ENCODE results near the gene ZNF142.
A peak's percentile ranks its signal among the peaks of the same experiment; 100 is the strongest.
"Not testable (repeated sequence)": the region's sequence is repeated elsewhere in the genome, so short reads cannot be mapped to it uniquely, and the experiment has no call there.

Gene ZNF142, protein sequence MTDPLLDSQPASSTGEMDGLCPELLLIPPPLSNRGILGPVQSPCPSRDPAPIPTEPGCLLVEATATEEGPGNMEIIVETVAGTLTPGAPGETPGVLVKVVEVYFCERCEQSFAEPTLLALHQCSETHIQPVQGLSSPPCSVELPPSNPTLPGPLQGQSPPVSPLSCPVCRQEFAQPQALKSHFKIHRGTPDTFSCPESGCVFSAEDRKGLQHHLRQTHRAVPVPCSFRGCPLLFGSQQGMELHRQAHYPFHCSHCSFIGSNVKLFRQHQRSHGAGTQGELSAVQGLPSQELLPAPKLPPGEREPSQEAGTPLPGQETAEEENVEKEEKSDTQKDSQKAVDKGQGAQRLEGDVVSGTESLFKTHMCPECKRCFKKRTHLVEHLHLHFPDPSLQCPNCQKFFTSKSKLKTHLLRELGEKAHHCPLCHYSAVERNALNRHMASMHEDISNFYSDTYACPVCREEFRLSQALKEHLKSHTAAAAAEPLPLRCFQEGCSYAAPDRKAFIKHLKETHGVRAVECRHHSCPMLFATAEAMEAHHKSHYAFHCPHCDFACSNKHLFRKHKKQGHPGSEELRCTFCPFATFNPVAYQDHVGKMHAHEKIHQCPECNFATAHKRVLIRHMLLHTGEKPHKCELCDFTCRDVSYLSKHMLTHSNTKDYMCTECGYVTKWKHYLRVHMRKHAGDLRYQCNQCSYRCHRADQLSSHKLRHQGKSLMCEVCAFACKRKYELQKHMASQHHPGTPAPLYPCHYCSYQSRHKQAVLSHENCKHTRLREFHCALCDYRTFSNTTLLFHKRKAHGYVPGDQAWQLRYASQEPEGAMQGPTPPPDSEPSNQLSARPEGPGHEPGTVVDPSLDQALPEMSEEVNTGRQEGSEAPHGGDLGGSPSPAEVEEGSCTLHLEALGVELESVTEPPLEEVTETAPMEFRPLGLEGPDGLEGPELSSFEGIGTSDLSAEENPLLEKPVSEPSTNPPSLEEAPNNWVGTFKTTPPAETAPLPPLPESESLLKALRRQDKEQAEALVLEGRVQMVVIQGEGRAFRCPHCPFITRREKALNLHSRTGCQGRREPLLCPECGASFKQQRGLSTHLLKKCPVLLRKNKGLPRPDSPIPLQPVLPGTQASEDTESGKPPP (N-terminal part only)

DNA sequence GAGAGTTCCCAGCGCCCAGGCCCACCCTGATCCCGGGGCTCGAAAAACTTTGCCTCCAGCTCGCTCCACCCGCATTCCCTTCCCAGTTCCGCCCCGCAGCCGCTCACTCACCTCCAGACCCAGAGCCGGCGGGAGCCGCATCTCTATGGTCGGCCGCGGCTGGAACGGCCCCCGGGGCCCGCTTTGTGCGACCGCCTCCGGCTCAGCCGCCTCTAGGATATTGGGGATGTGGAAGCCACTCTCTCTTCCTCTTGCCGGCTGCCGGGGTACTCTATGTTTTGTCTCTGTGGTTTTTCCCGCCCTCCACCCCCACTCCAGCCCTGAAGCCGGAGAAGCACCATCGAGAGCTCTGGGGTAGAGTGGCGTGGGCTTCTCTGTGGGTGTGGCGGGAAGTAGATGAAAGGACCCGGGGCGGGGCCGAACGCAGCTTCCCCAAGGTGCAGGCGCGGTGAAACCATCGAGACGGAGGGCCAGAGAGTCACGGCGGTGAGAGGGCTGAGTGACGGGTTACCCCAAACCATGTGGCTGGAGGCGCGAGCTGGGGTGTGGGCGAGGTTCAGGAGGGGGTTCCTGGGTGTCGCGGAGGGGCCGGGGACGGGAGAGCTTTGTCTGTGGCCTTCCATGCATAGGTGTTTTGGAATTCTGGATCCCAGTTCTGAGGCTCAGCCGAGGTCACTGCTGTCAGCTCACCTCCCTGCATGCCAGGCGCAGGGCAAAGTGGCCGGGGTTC is at the start of gene ZNF142, which contains the start of gene BCS1L:
TSS of gene ZNF142 (minus strand) at position 366 of the 730 bp plus-strand sequence. CDS start 3,194 bp downstream, outside the sequence.
TSS of gene BCS1L (plus strand) at position 426 of the 730 bp plus-strand sequence. CDS start 1,305 bp downstream, outside the sequence.
- ATAC-seq (peak; percentile 98), DNase-seq (peak; percentile 90 to 94)
- peaks cover 60% of the 10 kb centered on the region for H3K4me1 Mint-ChIP-seq
- H3K27me3 Mint-ChIP-seq: no peaks in the 10 kb centered on the region
- peak within 1 kb of the TSS; percentile 93 to 98 for H3K27ac Mint-ChIP-seq
- peak within 1 kb of the TSS; percentile 92 to 99 for H3K4me3 Mint-ChIP-seq
- H3K9me3 Mint-ChIP-seq: no peaks in the 10 kb centered on the region

DNA sequence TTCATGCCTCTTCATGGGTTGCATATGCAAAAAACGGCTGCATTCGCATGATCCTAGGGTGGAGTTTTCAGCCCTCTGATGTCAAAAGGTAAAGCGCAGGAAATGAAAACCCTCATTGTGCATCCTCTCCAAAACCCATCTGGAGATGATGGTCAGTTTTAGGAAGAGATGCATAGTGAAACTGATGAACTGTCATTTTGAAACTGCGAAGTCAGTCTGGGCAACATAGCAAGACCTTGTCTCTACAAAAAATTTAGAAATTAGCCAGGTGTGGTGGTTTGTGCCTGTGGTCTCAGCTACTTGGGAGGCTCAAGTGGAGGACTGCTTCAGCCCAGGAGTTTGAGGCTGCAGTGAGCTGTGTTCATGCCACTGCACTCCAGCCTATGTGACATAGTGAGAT is 48.7 kb upstream of the ZNF142 start:
- ATAC-seq (no peak), DNase-seq (no peak)
- Mint-ChIP-seq H3K4me1 (peaks cover 9% of the 10 kb centered on the region), H3K27me3 (no peaks in the 10 kb centered on the region), H3K9me3 (no peaks in the 10 kb centered on the region), H3K27ac (no peak overlapping the region), H3K4me3 (no peak overlapping the region)

DNA sequence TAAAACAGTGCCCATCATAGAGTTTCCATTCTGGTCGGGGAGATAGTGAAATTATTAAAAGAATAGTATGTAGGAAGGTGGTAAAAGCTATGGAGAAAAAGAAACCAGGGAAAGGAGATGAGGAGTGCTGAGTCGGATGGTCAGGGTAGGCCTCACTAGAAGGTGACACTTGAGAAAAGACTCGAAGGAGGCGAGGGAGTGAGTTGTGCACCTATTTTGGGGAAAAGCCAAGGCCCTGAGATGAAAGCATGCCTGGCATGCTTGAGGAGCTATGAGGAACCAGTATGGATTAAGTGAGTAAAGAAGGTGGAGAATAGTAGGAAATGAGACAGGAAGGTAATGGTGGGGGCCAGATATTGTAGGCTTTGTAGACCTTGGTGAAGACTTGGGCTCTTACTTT is 43.9 kb upstream of the ZNF142 start:
- ATAC-seq: no peak

DNA sequence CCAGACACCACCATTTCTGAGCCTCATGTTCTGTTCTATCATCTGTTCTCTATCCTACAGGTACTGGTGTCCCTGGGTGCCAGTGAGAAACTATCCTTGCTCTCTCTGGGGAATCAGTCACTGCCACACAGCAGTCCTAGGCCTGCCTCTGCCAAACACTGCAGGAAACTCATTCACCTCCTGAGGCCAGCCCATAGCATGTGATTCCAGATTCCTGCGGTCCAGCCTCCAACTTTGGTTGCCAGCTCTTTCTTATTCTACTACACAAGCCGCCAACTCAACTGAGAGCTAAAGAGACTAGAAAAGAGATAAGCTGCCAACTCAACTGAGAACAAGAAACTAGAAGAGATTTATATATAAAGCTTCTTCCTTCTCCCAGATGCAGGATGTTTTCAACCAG is 42.4 kb upstream of the ZNF142 start:
- Mint-ChIP-seq H3K27me3 (no peaks in the 10 kb centered on the region), H3K27ac (peak overlapping the region; percentile 23 to 59), H3K4me3 (no peak overlapping the region), H3K4me1 (no peaks in the 10 kb centered on the region), H3K9me3 (no peaks in the 10 kb centered on the region)
- ATAC-seq: no peak
- no peak for DNase-seq

More for the DNA sequence above, 43.9 kb upstream of the ZNF142 start:
- Mint-ChIP-seq H3K27me3 (no peaks in the 10 kb centered on the region), H3K4me1 (no peaks in the 10 kb centered on the region), H3K27ac (no peak overlapping the region), H3K9me3 (no peaks in the 10 kb centered on the region), H3K4me3 (no peak overlapping the region)
- DNase-seq: no peak

DNA sequence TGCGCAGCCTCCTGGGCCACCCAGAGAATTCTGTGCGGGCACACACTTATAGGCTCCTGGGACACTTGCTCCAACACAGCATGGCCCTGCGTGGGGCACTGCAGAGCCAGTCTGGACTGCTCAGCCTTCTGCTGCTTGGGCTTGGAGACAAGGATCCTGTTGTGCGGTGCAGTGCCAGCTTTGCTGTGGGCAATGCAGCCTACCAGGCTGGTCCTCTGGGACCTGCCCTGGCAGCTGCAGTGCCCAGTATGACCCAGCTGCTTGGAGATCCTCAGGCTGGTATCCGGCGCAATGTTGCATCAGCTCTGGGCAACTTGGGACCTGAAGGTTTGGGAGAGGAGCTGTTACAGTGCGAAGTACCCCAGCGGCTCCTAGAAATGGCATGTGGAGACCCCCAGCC is 39.5 kb upstream of the ZNF142 start:
- no peaks in the 10 kb centered on the region for H3K9me3 Mint-ChIP-seq
- H3K27me3 Mint-ChIP-seq: no peaks in the 10 kb centered on the region
- H3K4me1 Mint-ChIP-seq: no peaks in the 10 kb centered on the region
- no peak for ATAC-seq
- DNase-seq: no peak
- no peak overlapping the region for H3K4me3 Mint-ChIP-seq
- H3K27ac Mint-ChIP-seq: no peak overlapping the region

DNA sequence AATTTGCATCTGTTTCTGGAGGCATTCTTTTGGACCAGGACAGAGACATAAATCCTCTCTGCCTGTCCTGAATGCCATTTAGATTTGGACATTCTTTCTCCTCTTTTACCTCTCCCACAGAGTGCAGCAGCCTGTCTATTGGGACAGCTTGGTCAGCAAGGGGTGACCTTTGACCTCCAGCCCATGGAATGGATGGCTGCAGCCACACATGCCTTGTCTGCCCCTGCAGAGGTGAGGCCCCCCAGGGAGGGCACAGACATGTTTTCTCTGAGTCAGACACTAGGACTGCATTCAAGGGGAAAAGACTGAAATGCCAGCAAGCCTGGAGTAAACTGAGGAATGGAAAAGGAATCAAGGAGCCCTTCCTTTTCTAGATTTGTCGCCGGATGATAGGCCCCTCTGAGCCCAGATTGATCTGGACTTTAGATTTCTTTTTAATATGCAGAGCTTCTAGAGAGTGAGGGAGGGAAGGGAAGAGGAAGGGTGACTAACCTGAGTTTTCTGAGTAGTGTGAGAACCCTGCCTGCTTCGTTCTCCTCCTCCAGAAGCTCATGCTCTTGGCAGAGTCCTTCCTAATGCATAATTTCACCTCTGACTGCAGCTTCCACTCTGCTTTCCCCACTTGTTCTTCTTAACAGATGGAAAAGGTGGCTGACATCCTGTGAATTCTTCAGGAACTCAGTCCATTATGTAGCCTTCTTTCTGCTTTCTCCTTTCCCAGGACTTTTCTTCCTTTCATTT is 35.2 kb upstream of the ZNF142 start:
- DNase-seq: no peak
- Mint-ChIP-seq H3K9me3 (no peaks in the 10 kb centered on the region), H3K27ac (no peak overlapping the region), H3K27me3 (no peaks in the 10 kb centered on the region), H3K4me3 (no peak overlapping the region), H3K4me1 (no peaks in the 10 kb centered on the region)
- ATAC-seq: no peak

DNA sequence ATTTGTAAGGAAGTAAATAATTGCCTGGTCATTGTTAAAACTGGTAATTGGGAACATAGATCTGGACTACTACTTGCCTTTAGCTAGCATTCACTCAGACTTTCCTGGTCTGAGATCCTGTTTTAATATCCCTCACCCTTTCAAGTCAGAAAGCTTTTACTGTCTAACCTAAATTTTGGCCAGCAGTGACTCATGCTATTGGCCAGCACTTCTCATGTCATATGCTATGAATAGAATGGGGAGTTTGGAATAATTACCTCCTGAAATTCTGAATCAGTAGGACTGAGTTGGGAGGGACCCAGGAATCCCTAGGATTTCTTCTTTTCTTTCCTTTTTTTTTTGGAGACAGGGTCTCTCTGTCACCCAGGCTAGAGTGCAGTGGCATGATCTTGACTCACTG is 31.8 kb upstream of the ZNF142 start:
- peak overlapping the region in 1 of 2 donors; percentile 81 for H3K27ac Mint-ChIP-seq
- no peak overlapping the region for H3K4me3 Mint-ChIP-seq
- H3K27me3 Mint-ChIP-seq: no peaks in the 10 kb centered on the region
- DNase-seq: no peak
- H3K4me1 Mint-ChIP-seq: no peaks in the 10 kb centered on the region
- no peak for ATAC-seq
- H3K9me3 Mint-ChIP-seq: no peaks in the 10 kb centered on the region

DNA sequence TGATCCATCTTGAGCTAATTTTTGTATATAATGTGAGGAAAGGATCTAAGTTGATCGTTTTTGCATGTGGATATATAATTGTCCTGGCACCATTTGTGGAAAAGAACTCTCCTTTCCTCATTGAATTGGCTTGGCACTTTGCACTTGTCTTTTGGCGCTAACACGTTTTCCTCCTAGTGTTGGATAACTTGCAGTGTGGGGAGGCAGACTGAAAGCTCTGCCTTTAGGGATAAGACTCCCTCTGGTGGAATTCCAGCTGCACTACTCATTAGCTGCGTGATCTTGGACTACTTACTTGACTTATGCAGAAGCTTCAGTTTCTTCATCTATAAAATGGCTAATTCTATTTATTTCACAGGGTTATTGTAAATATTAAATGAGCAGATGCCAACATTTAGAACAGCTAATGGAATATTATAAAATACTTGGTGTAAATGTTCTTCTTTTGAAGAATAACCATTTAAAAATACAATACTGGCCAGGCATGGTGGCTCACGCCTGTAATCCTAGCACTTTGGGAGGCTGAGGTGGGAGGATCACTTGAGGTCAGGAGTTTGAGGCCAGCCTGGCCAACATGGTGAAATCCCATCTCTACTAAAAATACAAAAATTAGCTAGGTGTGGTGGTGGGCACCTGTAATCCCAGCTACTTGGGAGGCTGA is 28.1 kb upstream of the ZNF142 start:
- ATAC-seq (peak; percentile 79), DNase-seq (peak; percentile 18 to 29)
- not testable (repeated sequence) for H3K4me3 Mint-ChIP-seq, H3K27me3 Mint-ChIP-seq, H3K9me3 Mint-ChIP-seq, H3K4me1 Mint-ChIP-seq, H3K27ac Mint-ChIP-seq

DNA sequence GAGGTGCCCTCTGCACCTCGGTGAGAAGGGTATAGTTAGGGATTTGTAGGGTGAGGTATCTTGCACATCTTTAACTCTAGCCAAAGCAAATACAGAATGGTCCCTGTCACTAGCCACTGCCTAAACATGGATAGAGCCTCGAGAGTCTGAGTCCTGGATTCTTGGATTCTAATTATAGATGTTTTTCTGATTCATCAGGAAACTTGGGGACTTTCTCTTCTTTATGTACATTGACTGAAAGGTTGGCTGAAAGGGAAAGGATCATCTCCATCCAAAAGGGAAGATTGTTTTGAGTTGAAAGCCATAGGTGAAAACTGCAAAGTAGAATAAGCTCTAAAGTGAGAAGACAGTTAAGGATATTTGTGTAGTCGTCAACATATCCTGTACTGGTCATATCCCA is 20.6 kb upstream of the ZNF142 start:
- DNase-seq (no peak), ATAC-seq (no peak)
- Mint-ChIP-seq H3K4me3 (no peak overlapping the region), H3K27ac (no peak overlapping the region), H3K9me3 (no peaks in the 10 kb centered on the region), H3K4me1 (no peaks in the 10 kb centered on the region), H3K27me3 (no peaks in the 10 kb centered on the region)

DNA sequence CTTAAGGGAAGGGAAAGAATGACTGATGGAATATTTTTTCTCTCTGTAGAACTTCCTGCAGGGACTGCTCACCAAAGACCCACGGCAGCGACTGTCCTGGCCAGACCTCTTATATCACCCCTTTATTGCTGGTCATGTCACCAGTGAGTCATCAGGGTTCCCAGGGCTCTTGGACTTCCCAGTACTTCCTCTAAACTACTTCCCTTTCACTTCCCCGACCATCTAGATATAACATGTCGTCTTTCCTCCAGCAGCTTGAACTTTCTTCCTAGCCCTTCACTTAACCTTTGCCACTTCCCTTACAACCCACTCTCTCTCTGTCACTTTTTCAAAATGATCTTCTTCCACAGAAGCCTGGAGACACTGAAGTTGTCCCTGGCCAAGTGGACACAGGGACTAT is 19.7 kb upstream of the ZNF142 start:
- Mint-ChIP-seq H3K9me3 (no peaks in the 10 kb centered on the region), H3K27ac (no peak overlapping the region), H3K4me1 (peaks cover under 1% of the 10 kb centered on the region), H3K27me3 (no peaks in the 10 kb centered on the region), H3K4me3 (no peak overlapping the region)
- DNase-seq (no peak), ATAC-seq (no peak)

DNA sequence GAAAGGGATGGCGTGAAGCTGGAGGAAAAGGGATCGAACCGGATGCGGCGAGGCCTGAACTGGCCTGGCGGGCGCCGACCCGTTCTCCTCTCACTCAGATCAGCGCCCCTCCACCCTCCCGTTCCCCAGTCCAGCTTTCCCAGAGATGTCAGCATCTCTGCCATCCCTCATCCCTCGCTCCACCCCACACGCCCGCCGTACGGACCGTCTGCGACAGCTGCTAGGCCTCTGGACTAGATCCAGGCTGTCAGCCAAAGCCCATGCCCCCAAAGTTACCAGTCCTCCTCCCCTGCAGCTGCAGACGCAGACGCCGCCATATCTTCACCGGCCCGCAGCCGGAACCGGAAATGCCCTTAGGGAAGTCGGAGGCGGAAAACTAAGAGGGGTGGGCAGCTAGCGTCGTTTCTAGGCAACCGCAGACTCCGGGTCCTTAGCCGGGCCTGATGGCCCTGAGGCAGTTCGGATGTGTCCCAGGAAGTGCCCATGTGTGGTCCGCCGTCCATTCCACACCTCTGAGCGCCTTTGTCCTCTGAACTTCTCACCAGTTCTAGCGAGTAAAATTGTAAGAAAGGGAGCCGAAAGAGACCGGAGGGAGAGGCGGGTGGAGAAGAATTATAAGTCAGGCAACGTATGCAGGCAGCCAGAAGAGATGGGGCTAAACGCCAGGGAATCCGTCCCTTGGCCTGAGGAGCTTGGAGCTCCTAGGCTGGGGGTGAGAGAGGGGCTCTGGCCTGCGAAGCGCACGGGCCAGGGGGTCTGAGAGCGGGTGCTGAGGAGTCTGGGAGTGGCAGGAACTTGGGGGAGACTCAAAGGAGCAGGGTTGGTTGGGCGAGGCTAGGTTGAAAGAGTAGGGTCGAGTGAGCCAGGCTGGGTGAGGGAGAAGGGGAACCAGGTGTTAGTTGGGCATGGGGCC is 12.5 kb upstream of the ZNF142 start, which contains the start of the genes RNF25 and STK36:
TSS of gene RNF25 (minus strand) at position 349 of the 913 bp plus-strand sequence. CDS start at position 317, 32 bp downstream.
TSS of gene STK36 (plus strand) at position 433 of the 913 bp plus-strand sequence. CDS start 744 bp downstream, outside the sequence.
- H3K4me3 Mint-ChIP-seq: peak within 1 kb of the TSS; percentile 97 to 100
- no peaks in the 10 kb centered on the region for H3K9me3 Mint-ChIP-seq
- H3K27me3 Mint-ChIP-seq: no peaks in the 10 kb centered on the region
- H3K4me1 Mint-ChIP-seq: peaks cover 33% of the 10 kb centered on the region
- ATAC-seq: peak; percentile 99
- DNase-seq: peak; percentile 74 to 83
- peak within 1 kb of the TSS; percentile 97 to 98 for H3K27ac Mint-ChIP-seq

DNA sequence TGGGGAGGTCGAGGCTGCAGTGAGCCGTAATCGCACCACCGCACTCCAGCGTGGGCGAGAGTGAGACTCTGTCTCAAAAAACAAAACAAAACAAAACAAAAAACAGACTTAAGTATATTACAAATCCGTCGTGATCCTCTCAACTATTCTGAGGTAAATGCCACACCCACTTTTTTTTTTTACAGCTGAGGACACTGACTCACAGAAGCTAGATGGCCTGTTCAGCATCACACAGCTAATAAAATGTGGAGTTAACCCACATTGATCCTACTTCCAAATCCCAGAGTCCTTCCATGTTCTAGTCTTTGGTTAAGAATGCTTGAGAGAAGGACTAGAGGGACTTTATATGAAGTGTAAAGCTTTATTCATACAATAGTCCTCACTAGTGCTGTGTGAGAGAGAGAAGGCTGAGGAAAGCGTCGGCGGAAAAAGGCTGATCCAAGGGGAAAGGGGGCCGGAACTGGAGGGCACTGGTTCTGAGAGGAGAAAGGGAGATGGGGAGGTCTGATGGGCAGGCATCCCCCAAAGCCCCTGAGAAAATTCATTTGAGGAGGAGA is 11.8 kb upstream of the ZNF142 start:
- no peak for DNase-seq
- Mint-ChIP-seq H3K4me3 (peak overlapping the region; percentile 97 to 100), H3K27me3 (no peaks in the 10 kb centered on the region), H3K4me1 (peaks cover 33% of the 10 kb centered on the region), H3K9me3 (no peaks in the 10 kb centered on the region), H3K27ac (peak overlapping the region; percentile 97 to 98)
- ATAC-seq: no peak

DNA sequence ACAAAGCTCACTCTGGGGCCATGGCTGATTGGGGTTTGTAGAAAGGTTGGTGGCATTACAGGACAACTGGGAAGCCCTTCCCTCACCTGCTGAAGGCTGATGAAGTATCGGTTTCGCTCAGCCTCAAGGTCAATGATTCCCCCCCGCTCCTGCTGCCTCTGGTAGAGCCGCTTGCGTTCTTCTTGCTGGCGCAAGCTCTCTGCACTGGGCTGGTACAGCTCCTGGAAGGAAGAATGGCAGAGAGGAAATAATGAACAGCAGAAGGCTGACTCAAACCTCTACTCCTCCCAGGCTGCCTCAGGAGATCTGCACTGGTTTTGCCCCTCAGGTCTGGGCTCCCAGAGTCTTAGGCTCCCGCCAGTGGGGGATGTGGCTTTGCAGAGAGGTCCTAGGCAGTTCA is 5.2 kb upstream of the ZNF142 start:
- Mint-ChIP-seq H3K27me3 (no peaks in the 10 kb centered on the region), H3K9me3 (no peaks in the 10 kb centered on the region), H3K4me3 (no peak overlapping the region), H3K4me1 (peaks cover 24% of the 10 kb centered on the region), H3K27ac (no peak overlapping the region)
- no peak for DNase-seq
- no peak for ATAC-seq
